AG04449 (cell line): ENCODE data around the gene KRTAP1-4.

Experiments
- CTCF ChIA-PET: fragments of 350-600 bp; formaldehyde crosslinking; extraction: SDS; loops from one replicate; lab custom pipeline; 2021; ENCODE audit warnings: antibody characterized with exemption; lab: Yijun Ruan, JAX
- POLR2A ChIA-PET: fragments of 400-600, 350-600 bp; formaldehyde crosslinking; extraction: SDS; loops from one replicate; lab custom pipeline; 2020; ENCODE audit warnings: antibody characterized with exemption, inconsistent platforms; lab: Yijun Ruan, JAX
- DNase-seq: peaks from one replicate; pipeline ENCODE4 v3.0.0-alpha.2; 2010; ENCODE audit warnings: low read depth, low spot score
- H3K4me3 ChIP-seq: 2 replicates; pipeline ENCODE4 v1.5.1; 2011; ENCODE audit warnings: low read depth, mild to moderate bottlenecking, control low read depth, low read length
- CTCF ChIP-seq: IDR thresholded peaks from one replicate; pipeline ENCODE4 v1.5.1; 2011; ENCODE audit warnings: mild to moderate bottlenecking, moderate library complexity, low read length, control low read depth, inconsistent platforms; ENCODE audit not compliant: insufficient read depth; ENCODE audit errors: missing control alignments

Gene KRTAP1-4

GRCh38 chr17:40997361-40997760, 32.6 kb downstream of the KRTAP1-4 start:
- DNase-seq, result no peak
- H3K4me3 ChIP-seq, result no peak overlapping the region
- no peak for TF ChIP-seq CTCF
- CTCF ChIA-PET, result no interaction called here
- POLR2A ChIA-PET, result no interaction called here

- DNase-seq, result no peak
- TF ChIP-seq CTCF, result no peak
- ChIA-PET CTCF (no interaction called here), POLR2A (no interaction called here)
- H3K4me3 ChIP-seq, result no peak overlapping the region
Observed at GRCh38 chr17:40996829-40997228, 33.2 kb downstream of the KRTAP1-4 start.

DNA sequence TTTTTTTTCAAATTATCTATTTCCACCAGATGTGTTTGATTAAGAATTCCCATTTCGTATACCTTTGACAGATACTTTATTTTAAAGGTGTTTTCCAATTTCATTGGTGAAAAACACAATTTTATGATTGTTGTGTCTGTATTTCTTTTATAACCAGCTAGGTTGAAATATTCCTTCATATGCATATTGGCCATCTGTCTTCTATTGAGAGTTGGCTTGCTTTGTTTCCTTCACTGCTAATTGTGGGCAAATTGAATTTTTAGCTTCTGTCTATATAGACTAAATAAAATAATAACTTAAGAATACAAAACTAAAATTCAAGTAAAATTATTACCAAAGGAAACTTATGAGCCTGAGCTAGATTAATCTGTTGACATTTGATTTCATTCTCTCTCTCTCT, 34.9 kb downstream of the KRTAP1-4 start:
- ChIA-PET POLR2A (no interaction called here), CTCF (interaction anchor here (1.2 kb wide), 1 partner anchor 32 kb away, joined by 3 read pairs; no protein-coding TSS in a partner anchor)
- no peak overlapping the region for H3K4me3 ChIP-seq
- no peak for TF ChIP-seq CTCF
- no peak for DNase-seq

GRCh38 chr17:40993839-40994238, 36.2 kb downstream of the KRTAP1-4 start, which contains the start of gene KRTAP3-3:
Gene KRTAP3-3 (minus strand): TSS chr17:40994164. CDS start chr17:40994097, 67 bp downstream.
- ChIA-PET POLR2A (no interaction called here), CTCF (no interaction called here)
- H3K4me3 ChIP-seq, result no peak within 1 kb of the TSS
- no peak for TF ChIP-seq CTCF
- DNase-seq, result no peak

DNA sequence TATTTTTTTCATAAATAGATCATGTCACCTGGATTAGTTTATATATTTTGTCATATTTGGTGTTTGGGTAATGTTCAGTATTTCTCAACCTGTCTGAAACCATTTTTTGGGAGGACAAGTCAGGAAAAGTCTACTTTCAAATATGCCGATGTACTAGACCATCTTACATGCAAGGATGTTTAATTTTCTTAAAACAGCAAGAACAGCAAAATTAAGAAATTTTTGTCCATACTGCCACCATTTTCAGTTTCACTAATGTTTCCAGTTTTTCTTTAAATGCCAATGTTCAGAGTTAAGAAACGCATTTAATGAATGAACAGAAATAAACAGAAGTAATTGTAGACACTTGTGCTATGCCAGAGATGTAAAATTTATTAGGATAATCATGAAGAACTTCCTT, 36.9 kb downstream of the KRTAP1-4 start:
- no peak for DNase-seq
- no peak for TF ChIP-seq CTCF
- CTCF ChIA-PET, result interaction anchor here (1.2 kb wide), 1 partner anchor 14 kb away, joined by 3 read pairs; no protein-coding TSS in a partner anchor
- POLR2A ChIA-PET, result no interaction called here
- no peak overlapping the region for H3K4me3 ChIP-seq

DNA sequence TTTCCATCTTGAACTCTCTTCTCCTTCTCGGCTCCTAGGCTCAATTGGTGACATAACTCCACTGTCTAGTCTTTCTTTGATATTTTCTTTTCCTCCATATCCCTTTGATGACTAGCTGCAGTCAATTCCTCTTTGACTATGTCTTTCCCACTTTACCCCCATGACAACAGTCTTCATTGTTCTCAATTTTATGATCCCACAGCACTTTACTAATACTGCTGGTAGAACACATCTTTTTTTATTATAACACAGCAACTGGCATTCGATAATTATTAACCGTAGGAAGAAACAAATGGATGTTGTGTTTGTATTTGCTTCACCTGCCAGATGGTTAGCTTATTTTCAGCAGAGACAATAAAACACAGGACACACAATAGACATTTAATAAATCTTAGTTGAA, 37.3 kb downstream of the KRTAP1-4 start:
- TF ChIP-seq CTCF, result no peak
- ChIA-PET CTCF (interaction anchor here (1.1 to 1.2 kb wide), 2 partner anchors 14 to 29 kb away, joined by 3 read pairs; no protein-coding TSS in a partner anchor), POLR2A (no interaction called here)
- DNase-seq, result no peak
- no peak overlapping the region for H3K4me3 ChIP-seq
